Cardiac fibroblast (primary cell): ENCODE data around the gene PPM1H.

ENCODE experiments used
- DNase-seq, 2 donors: peaks; one replicate each; pipeline versions ENCODE4 v3.0.0 to v3.0.0-alpha.2; 2010; ENCODE audit warnings: low read depth in 2 of 2
- H3K4me3 ChIP-seq, 2 donors: replicated peaks in 1 of 2; 1 replicate in 1 of 2; 2 replicates in 1 of 2; pipeline ENCODE4 v1.5.1; 2011; ENCODE audit warnings: low read depth in 2 of 2, low read length in 2 of 2, mild to moderate bottlenecking in 2 of 2, moderate library complexity in 1 of 2
- CTCF ChIP-seq: IDR thresholded peaks from one replicate; pipeline ENCODE4 v1.5.1; 2011; ENCODE audit warnings: low read depth, mild to moderate bottlenecking, low read length, inconsistent platforms

Gene PPM1H

GRCh38 chr12:62653740-62654139 is 281.2 kb downstream of the PPM1H start:
- no peak for DNase-seq
- no peak overlapping the region for H3K4me3 ChIP-seq
- no peak for TF ChIP-seq CTCF

GRCh38 chr12:62653304-62653703 is 281.6 kb downstream of the PPM1H start:
- H3K4me3 ChIP-seq = no peak overlapping the region
- TF ChIP-seq CTCF = no peak
- DNase-seq = no peak

- no peak for DNase-seq
- no peak overlapping the region for H3K4me3 ChIP-seq
- TF ChIP-seq CTCF = no peak
Observed at GRCh38 chr12:62651138-62651537, 283.8 kb downstream of the PPM1H start.

- no peak overlapping the region for H3K4me3 ChIP-seq
- TF ChIP-seq CTCF = no peak
- no peak for DNase-seq
Observed at GRCh38 chr12:62649412-62650138, 285.4 kb downstream of the PPM1H start.

GRCh38 chr12:62647586-62647985 is 287.4 kb downstream of the PPM1H start:
- H3K4me3 ChIP-seq = no peak overlapping the region
- TF ChIP-seq CTCF = no peak
- DNase-seq = peak; percentile 44 to 76

GRCh38 chr12:62646566-62646965 is 288.4 kb downstream of the PPM1H start:
- no peak for DNase-seq
- TF ChIP-seq CTCF = no peak

GRCh38 chr12:62643486-62643885 is 291.5 kb downstream of the PPM1H start:
- TF ChIP-seq CTCF = no peak
- no peak overlapping the region for H3K4me3 ChIP-seq

More at GRCh38 chr12:62646566-62646965, 288.4 kb downstream of the PPM1H start:
- no peak overlapping the region for H3K4me3 ChIP-seq

More at GRCh38 chr12:62643486-62643885, 291.5 kb downstream of the PPM1H start:
- peak; percentile 51 to 60 for DNase-seq
